HepG2 (cell line): ENCODE measurements around the gene PSMB3. TPM values are rescaled to one million over a fixed set of nuclear protein-coding genes. Genes with fewer than 3 reads are reported as not detected.

Source experiments
- DR1 ChIP-seq: sonication (generic); formaldehyde crosslinking; IDR thresholded peaks from 2 replicates; pipeline ENCODE4 v1.8.0; 2021; ENCODE audit warnings: mild to moderate bottlenecking, missing genetic modification reagents, inconsistent platforms
- FOXC1 ChIP-seq: sonication (generic); formaldehyde crosslinking; IDR thresholded peaks from 2 replicates; pipeline ENCODE4 v1.8.0; 2022; ENCODE audit warnings: mild to moderate bottlenecking, missing genetic modification reagents, borderline replicate concordance
- GATAD2A ChIP-seq: IDR thresholded peaks from 2 replicates; pipeline ENCODE4 v1.6.1; 2016
- HMG20B ChIP-seq: conservative IDR thresholded peaks from 2 replicates; pipeline ENCODE4 v1.6.1; 2016; ENCODE audit warnings: missing genetic modification reagents, missing compliant biosample characterization
- MZF1 ChIP-seq: sonication (generic); formaldehyde crosslinking; IDR thresholded peaks from 2 replicates; pipeline ENCODE4 v1.8.1; 2023; ENCODE audit warnings: mild to moderate bottlenecking, missing genetic modification reagents, borderline replicate concordance
- NR1H2 ChIP-seq: sonication (generic); formaldehyde crosslinking; IDR thresholded peaks from 2 replicates; pipeline ENCODE4 v1.8.1; 2022; ENCODE audit warnings: low read depth, missing genetic modification reagents, borderline replicate concordance
- SP5 ChIP-seq: IDR thresholded peaks from 2 replicates; pipeline ENCODE4 v1.6.1; 2016; ENCODE audit warnings: low read depth, borderline replicate concordance
- SYNCRIP ChIP-seq: fragments of 200-400 bp; formaldehyde crosslinking; IDR thresholded peaks from 2 replicates; pipeline ENCODE4 v1.6.1; 2018; ENCODE audit warnings: mild to moderate bottlenecking, low read depth, low read length; ENCODE audit not compliant: insufficient read depth
- ZNF207 ChIP-seq: fragments of 450-650 bp; IDR thresholded peaks from 2 replicates; pipeline ENCODE4 v1.6.1; 2016; ENCODE audit warnings: antibody characterized with exemption, borderline replicate concordance
- ZNF549 ChIP-seq: sonication (generic); formaldehyde crosslinking; IDR thresholded peaks from 2 replicates; pipeline ENCODE4 v1.5.0; 2020; ENCODE audit warnings: missing genetic modification reagents
- ZNF780A ChIP-seq: sonication (generic); formaldehyde crosslinking; IDR thresholded peaks from 2 replicates; pipeline ENCODE4 v1.8.0; 2022; ENCODE audit warnings: mild to moderate bottlenecking, missing genetic modification reagents, moderate library complexity
- ZNF83 ChIP-seq: sonication (generic); formaldehyde crosslinking; IDR thresholded peaks from 2 replicates; pipeline ENCODE4 v1.4.0; 2020; ENCODE audit warnings: missing genetic modification reagents, mild to moderate bottlenecking, borderline replicate concordance
- polyA plus RNA-seq, 8 experiments: library from polyadenylated mRNA; depleted of rRNA in 3 of 8; stranded (reverse) in 7 of 8; unstranded in 1 of 8; fragments of >200 nt; fragmentation: Illumina TruSeq in 4 of 8; extraction: Trizol in 4 of 8; gene quantifications; 2 replicates each; pipeline versions ENCODE4 v1.2.1 to v1.2.3, GENCODE V29; 2011 to 2016; ENCODE audit warnings: low read depth in 4 of 8, missing spikeins in 1 of 8, mixed read lengths in 1 of 8; ENCODE audit not compliant: insufficient read depth in 1 of 8
- total RNA-seq, 5 experiments: library from RNA; depleted of rRNA; stranded (reverse); fragments of >200 nt; fragmentation: Illumina TruSeq; extraction: Trizol; gene quantifications; 2 replicates each; pipeline ENCODE4 v1.2.3, GENCODE V29; 2016; ENCODE audit warnings: low read depth in 1 of 5
- TF ChIP-seq, protein P1 (sequence below): IDR thresholded peaks from 2 replicates; pipeline ENCODE4 v1.6.1; 2012; ENCODE audit warnings: low read depth, low read length, improper control_type of control experiment
- TF ChIP-seq, protein P2 (sequence below): IDR thresholded peaks from 2 replicates; pipeline ENCODE4 v1.6.1; 2016; ENCODE audit warnings: missing compliant biosample characterization, missing genetic modification reagents, borderline replicate concordance
- TF ChIP-seq, protein P3 (sequence below): sonication (generic); formaldehyde crosslinking; IDR thresholded peaks from 2 replicates; pipeline ENCODE4 v1.8.0; 2022; ENCODE audit warnings: mild to moderate bottlenecking, missing genetic modification reagents; ENCODE audit not compliant: insufficient replicate concordance
- TF ChIP-seq, protein P4 (sequence below): sonication (generic); formaldehyde crosslinking; IDR thresholded peaks from 2 replicates; pipeline ENCODE4 v1.4.0; 2020; ENCODE audit warnings: mild to moderate bottlenecking, missing genetic modification reagents, borderline replicate concordance
- TF ChIP-seq, protein P5 (sequence below): IDR thresholded peaks from 2 replicates; pipeline ENCODE4 v1.6.1; 2012; ENCODE audit warnings: low read length, improper control_type of control experiment
- TF ChIP-seq, protein P6 (sequence below): sonication (generic); formaldehyde crosslinking; IDR thresholded peaks from 2 replicates; pipeline ENCODE4 v1.8.0; 2022; ENCODE audit warnings: missing genetic modification reagents, mild to moderate bottlenecking, borderline replicate concordance

Gene PSMB3
- total and polyA plus RNA-seq, 2 of the 13 experiments (the other 11 are each of a cell fraction or from before 2014, with no cell fraction given), result 366 to 517 TPM

DNA sequence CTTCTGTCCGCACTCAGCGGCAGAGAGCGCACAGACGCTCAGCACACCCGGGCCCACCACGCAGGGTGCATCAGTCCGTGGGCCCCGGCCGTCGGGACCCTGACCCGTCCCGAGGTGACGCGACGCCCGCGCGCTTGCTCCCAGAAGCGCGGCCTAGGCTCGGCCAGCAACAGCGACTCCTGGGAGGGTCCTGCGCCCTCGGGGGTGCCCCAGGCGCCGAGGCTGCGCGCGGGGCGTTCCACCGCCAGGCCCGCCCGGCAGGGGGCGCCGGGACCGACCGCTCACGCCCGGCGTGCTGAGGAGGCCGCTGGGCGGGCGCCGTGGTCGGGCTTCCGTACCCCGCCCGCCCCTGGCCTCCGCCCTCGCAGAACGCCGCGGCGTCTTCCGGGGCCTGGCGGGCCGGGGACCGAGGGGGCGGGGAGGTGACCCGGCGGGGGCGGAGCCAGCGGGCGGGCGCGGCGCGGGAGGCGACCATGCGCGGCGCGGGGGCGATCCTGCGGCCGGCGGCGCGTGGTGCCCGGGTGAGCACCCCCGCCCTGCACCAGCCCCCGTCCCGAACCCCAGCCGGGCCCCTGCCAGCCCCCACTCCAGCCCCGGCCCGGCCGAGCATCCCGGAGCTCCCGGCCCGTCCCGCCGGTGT lies 22.5 kb upstream of the PSMB3 start, which contains the start of gene CISD3 (continued):
- TF ChIP-seq, protein P1, sequence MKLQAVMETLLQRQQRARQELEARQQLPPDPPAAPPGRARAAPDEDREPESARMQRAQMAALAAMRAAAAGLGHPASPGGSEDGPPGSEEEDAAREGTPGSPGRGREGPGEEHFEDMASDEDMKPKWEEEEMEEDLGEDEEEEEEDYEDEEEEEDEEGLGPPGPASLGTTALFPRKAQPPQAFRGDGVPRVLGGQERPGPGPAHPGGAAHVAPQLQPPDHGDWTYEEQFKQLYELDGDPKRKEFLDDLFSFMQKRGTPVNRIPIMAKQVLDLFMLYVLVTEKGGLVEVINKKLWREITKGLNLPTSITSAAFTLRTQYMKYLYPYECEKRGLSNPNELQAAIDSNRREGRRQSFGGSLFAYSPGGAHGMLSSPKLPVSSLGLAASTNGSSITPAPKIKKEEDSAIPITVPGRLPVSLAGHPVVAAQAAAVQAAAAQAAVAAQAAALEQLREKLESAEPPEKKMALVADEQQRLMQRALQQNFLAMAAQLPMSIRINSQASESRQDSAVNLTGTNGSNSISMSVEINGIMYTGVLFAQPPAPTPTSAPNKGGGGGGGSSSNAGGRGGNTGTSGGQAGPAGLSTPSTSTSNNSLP, result no peak
- TF ChIP-seq ZNF207 (no peak), GATAD2A (CRISPR knock-in tag) (0 out of 2 replicates have a peak, but pooled peaks have one; percentile 11), SYNCRIP (no peak), HMG20B (CRISPR knock-in tag) (no peak), MZF1 (CRISPR knock-in tag) (no peak), DR1 (CRISPR knock-in tag) (no peak), ZNF549 (CRISPR knock-in tag) (no peak), SP5 (CRISPR knock-in tag) (peak; percentile 64; the same call in 1 of the 2 replicates), NR1H2 (CRISPR knock-in tag) (no peak), ZNF780A (CRISPR knock-in tag) (no peak), FOXC1 (no peak), ZNF83 (no peak)
- TF ChIP-seq, protein P2, sequence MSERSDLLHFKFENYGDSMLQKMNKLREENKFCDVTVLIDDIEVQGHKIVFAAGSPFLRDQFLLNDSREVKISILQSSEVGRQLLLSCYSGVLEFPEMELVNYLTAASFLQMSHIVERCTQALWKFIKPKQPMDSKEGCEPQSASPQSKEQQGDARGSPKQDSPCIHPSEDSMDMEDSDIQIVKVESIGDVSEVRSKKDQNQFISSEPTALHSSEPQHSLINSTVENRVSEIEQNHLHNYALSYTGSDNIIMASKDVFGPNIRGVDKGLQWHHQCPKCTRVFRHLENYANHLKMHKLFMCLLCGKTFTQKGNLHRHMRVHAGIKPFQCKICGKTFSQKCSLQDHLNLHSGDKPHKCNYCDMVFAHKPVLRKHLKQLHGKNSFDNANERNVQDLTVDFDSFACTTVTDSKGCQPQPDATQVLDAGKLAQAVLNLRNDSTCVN (CRISPR knock-in tag), result no peak
- TF ChIP-seq, protein P3, sequence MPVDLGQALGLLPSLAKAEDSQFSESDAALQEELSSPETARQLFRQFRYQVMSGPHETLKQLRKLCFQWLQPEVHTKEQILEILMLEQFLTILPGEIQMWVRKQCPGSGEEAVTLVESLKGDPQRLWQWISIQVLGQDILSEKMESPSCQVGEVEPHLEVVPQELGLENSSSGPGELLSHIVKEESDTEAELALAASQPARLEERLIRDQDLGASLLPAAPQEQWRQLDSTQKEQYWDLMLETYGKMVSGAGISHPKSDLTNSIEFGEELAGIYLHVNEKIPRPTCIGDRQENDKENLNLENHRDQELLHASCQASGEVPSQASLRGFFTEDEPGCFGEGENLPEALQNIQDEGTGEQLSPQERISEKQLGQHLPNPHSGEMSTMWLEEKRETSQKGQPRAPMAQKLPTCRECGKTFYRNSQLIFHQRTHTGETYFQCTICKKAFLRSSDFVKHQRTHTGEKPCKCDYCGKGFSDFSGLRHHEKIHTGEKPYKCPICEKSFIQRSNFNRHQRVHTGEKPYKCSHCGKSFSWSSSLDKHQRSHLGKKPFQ, result no peak
- TF ChIP-seq, protein P4, sequence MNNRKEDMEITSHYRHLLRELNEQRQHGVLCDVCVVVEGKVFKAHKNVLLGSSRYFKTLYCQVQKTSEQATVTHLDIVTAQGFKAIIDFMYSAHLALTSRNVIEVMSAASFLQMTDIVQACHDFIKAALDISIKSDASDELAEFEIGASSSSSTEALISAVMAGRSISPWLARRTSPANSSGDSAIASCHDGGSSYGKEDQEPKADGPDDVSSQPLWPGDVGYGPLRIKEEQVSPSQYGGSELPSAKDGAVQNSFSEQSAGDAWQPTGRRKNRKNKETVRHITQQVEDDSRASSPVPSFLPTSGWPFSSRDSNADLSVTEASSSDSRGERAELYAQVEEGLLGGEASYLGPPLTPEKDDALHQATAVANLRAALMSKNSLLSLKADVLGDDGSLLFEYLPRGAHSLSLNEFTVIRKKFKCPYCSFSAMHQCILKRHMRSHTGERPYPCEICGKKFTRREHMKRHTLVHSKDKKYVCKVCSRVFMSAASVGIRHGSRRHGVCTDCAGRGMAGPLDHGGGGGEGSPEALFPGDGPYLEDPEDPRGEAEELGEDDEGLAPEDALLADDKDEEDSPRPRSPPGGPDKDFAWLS (CRISPR knock-in tag), result no peak
- TF ChIP-seq, protein P5, sequence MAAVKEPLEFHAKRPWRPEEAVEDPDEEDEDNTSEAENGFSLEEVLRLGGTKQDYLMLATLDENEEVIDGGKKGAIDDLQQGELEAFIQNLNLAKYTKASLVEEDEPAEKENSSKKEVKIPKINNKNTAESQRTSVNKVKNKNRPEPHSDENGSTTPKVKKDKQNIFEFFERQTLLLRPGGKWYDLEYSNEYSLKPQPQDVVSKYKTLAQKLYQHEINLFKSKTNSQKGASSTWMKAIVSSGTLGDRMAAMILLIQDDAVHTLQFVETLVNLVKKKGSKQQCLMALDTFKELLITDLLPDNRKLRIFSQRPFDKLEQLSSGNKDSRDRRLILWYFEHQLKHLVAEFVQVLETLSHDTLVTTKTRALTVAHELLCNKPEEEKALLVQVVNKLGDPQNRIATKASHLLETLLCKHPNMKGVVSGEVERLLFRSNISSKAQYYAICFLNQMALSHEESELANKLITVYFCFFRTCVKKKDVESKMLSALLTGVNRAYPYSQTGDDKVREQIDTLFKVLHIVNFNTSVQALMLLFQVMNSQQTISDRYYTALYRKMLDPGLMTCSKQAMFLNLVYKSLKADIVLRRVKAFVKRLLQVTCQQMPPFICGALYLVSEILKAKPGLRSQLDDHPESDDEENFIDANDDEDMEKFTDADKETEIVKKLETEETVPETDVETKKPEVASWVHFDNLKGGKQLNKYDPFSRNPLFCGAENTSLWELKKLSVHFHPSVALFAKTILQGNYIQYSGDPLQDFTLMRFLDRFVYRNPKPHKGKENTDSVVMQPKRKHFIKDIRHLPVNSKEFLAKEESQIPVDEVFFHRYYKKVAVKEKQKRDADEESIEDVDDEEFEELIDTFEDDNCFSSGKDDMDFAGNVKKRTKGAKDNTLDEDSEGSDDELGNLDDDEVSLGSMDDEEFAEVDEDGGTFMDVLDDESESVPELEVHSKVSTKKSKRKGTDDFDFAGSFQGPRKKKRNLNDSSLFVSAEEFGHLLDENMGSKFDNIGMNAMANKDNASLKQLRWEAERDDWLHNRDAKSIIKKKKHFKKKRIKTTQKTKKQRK, result no peak
- TF ChIP-seq, protein P6, sequence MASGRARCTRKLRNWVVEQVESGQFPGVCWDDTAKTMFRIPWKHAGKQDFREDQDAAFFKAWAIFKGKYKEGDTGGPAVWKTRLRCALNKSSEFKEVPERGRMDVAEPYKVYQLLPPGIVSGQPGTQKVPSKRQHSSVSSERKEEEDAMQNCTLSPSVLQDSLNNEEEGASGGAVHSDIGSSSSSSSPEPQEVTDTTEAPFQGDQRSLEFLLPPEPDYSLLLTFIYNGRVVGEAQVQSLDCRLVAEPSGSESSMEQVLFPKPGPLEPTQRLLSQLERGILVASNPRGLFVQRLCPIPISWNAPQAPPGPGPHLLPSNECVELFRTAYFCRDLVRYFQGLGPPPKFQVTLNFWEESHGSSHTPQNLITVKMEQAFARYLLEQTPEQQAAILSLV, result peak; percentile 68; the same call in 1 of the 2 replicates
